HG03045 (cell line): ENCODE results near the gene LYZ.
A peak's percentile ranks its signal among the peaks of the same experiment; 100 is the strongest.

Experiments used
- ATAC-seq: cut with Tn5 transposase; IDR thresholded peaks from one replicate; pipeline ENCODE4 v1.9.1; 2021; ENCODE audit warnings: mild to moderate bottlenecking, moderate library complexity; ENCODE audit not compliant: unreplicated experiment

Gene LYZ

DNA sequence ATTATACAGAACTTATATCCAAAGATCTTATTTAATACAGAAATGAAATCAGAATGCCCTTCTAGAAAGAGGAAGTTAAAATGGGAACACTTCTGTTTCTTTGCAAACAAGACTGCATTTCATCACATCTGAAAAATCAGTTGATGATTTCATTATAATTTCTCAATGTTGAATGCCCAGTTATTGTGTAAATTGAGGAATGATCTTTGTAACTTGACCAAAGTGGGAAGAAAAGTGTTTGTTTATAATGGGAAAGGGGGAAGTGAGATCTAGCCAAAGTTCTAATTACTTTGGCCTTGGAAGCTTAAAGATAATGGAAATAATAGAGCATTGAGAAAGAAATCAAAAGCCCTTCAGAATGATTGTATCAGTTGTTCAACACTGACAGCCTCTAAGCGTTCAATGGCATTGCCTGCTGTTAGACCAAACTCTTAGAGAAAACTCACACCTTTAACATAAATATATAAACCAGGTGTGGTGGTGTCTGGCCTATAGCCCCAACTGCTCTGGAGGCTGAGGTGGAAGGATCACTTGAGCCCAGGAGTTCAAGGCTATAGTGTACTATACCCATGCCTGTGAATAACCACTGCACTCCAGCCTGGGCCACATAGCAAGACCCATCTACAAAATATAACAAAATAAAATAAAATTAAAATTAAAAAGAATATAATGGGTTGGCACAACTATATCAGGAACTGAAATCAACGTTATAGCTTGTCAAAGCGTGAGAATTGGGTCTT is 9.9 kb upstream of the LYZ start:
- no peak for ATAC-seq

DNA sequence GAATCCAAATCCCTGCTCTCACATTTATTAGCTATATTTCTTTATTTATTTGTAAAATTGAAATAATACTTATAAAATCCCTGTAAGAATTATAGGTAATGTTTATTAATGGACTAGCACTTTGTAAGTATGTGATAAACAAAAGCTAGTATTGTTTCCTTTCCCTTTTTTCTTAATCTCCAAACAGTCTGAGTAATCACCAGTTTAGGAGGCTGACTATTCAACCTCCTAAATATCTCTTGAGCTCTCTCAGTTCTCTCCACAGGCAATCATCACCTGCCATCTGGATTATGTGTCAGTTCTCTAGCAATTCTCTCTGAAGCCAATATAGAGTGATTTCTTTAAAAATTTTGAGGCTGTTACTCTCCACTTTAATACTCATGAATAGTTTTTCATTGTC is 9.2 kb upstream of the LYZ start:
- ATAC-seq: no peak

DNA sequence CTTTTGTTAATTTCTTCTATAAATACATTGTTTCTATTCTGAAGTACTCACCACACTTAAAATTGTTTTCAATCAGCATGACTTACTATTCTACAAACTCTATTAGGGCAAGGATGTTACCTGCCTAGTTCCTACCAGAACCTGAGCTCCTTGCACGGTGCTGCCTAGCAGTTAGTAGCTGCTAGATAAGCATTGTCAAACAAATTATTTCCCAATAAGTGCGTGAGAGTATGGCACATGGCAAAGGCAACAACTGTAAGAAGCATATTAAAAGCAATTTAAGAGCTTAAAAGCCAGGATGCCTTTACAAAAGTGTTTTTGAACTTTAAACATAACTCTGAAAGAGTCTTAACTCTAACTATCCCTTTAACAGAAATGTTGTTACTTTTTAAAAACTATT is 8.2 kb upstream of the LYZ start:
- ATAC-seq: no peak

DNA sequence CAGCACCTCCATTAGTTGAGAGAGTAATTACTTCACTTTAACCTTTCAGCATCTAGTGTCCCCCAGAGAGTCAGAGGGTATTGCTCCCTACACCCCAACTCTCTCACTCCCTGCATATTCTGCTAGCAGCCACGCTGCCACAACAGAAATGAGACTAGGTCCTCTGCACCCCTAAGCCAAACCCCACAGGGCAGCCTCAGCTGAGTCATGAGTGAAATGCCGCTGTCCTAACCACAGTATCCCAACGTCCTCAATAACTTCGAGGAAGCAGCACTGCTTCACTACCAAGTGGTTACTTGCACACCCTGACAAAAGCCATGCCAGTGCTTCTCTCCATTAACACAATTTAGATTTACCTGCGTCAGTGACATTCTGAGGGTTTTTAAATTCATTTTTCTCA is 6.9 kb upstream of the LYZ start:
- no peak for ATAC-seq

DNA sequence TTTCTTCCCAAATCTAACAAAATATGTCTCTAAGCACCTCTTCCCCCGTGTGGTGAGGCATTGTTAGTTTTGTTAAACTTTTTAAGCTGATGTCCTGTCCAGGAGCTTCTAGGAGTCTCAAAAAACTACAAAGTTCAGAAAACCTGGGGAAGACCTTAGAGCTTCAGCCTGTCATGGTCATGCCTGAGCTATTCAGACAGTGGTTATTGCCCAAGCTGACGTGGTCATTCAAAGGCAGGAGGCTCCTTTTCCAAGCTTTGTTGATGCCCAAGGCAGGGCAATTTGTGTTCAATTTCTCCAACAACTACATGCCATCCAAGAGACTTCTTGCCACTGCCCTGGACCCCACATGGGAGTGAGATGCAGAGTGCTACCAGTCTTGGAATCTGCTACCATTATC is 5.8 kb upstream of the LYZ start:
- ATAC-seq: no peak

DNA sequence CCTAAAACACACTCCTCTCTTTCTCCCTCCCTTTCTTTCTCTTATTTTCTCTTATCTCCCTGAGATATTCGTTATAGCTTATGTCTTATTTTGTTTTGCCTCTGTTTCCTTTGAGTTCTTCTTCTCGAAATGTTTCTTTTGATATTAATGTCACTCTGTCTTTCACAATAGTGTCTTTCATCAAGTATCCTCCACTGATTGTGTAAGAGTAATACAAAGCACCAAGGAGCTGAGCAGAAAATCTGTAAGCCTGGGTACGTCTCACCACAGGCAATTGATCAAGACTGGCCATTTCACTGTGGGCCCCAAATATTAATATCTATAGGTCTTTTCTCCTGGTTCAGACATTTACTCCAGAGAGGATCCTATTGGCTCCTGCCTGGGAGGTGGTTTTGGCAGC is 4.8 kb upstream of the LYZ start:
- no peak for ATAC-seq

DNA sequence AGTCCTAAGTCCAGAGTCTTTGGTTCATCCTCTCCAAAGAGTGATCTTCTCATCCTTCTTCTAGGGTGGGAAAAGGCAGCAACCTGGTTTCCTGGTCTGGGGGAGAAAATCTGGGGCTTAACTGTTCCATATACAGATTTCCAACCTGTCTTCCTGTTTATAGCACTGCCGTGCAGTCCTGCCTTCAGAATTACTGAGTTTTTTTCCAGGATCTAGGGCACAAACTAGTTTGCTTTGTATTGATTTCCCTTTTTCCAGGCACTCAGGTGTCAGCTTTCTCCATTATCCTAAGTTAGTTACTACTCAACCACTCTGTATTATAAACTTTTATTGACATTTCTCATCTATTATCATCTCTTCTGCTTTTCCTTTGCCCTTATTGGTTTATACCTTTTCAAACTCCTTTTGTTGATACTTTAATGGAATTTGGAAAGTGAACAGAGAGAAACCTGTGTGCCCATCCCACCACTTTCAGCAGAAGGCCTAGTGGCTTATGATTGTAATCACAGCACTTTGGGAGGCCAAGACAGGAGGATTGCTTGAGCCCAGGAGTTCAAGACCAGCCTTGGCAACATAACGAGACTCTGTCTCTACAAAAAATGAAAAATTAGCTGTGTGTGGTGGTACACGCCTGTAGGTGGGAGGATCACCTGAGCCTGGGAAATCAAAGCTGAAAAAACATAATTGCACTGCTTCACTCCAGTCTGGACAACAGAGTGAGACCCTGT is 4.1 kb upstream of the LYZ start:
- no peak for ATAC-seq

DNA sequence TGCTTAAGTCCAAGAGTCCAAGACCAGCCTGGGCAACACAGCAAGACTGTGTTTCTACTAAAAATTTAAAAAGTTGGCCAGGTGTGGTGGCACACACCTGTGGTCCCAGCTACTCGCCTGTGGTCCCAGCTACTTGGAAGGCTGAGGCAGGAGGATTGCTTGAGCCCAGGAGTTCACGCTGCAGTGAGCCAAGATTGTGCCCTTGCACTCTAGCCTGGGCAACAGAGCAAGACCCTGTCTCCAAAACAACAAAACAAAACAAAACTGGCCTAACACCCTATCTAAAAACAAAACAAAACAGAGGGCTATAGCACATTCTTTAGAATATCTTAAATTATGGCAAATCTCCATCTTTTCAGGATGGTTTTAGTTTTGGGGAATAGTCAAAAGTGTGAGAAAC is 3.1 kb upstream of the LYZ start:
- ATAC-seq: no peak

DNA sequence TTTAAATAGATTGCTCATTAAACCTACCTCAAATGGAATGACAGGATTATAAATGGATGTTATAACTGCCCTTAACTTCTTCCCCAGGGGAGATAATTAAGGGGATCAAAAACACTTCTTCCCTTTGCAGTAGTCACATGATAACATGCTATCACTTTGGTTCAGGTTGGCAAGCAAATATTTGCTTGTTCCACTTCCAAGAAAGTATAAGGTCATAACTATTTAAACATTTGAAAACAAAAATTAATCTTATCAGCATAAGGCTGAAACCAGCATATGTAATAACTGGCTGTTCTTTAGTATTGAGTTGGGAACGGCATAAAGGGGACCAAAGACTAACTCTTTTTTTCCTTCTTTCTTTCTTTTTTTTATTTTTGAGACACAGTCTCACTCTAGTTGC is 2.4 kb upstream of the LYZ start:
- ATAC-seq: no peak

DNA sequence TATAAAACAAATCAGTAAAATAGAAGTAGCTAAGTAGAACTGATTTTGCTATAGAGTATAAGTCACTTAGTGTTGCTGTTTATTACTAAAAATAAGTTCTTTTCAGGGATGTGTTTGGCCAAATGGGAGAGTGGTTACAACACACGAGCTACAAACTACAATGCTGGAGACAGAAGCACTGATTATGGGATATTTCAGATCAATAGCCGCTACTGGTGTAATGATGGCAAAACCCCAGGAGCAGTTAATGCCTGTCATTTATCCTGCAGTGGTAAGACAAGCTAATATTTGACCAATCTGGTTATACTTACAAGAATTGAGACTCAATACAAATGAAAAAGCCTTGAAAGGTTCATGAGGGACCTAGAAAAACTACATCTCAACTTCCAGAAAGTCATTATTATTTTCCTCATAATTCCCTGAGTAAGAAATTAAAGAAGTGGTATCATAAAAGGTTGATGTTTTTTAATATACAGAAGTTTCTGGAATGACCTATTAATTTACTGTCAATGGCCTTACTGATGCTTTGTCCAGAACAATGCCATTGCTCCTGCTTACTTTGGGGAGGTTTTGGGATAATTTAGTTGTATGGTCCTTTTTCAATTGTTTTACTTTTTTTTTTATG is 1.9 kb downstream of the LYZ start:
- ATAC-seq: no peak

DNA sequence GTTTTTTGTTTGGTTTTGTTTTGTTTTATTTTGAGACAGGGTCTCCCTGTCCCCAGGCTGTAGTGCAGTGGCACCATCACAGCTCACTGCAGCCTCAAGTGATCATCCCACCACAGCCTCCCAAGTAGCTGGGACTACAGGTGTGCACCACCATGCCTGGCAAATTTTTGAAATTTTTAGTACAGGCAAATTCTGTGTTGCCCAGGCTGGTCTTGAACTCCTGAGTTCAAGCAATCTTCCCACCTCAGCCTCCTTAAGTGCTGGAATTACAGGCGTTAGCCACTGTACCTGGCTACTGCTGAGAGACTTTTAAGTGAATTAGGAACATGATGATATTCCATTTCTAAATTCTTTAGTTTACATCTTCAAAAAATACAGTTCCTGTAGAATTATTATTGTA is 2.6 kb downstream of the LYZ start:
- ATAC-seq: no peak

DNA sequence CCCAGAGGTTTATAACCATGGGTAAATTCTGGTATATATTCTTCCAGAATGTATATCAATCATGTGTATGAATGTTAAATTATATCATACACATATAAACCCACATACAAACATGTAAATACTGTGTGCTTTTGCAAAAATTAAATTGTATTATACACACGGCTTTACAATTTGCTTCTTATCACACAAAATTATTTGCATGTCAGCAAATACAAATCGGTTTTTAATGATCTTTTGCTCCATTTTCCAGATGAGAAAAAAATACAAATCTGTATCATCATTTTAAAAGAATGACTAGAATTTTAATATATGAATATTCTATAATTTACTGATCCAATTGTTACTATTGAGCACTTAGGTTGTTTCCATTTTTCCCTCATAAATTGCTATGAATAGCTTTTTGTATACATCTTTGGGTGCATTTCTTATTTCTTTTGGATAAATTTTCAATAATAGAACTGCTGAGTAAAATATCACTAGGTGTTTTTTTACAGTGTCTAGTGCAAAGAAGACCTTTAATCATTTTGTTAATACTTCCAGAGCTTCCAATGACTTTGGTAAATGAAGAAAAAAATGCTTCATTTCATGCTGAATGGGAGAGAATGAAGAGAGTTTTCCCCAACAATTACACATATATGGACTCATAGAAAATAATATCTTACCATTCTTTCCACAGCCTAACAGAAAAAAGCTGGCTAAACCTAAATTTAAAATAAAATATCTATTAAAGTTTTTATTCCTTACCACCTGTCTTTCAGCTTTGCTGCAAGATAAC is 3.5 kb downstream of the LYZ start:
- no peak for ATAC-seq

DNA sequence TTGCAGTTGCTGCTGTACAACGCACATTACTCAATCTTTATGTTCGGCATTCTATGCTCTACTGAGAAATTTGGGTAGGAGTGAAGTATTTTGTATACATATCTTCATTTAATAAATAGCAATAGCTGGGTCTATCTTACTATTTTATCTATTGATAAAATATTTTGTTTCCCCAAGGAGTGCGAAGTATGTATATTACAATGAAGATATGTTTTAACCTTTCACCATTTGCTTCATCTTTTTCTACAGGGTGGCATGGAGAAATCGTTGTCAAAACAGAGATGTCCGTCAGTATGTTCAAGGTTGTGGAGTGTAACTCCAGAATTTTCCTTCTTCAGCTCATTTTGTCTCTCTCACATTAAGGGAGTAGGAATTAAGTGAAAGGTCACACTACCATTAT is 4.7 kb downstream of the LYZ start:
- ATAC-seq: no peak

DNA sequence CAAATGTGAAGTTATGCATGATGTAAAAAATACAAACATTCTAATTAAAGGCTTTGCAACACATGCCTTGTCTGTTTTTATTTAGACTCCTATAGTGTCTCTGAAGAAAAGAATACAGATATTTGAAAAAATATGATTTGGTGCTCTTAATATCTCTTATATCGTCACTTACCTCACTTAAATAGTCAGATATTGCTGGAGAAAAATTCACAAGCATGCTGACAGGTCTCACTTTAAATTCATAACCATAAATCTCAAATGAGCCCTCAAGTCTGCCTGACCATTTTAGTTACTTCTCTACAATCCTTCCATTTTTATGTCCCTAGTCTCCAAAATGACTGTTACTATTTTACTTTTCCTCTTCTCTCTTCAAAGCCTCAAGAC is 6.0 kb downstream of the LYZ start:
- no peak for ATAC-seq

DNA sequence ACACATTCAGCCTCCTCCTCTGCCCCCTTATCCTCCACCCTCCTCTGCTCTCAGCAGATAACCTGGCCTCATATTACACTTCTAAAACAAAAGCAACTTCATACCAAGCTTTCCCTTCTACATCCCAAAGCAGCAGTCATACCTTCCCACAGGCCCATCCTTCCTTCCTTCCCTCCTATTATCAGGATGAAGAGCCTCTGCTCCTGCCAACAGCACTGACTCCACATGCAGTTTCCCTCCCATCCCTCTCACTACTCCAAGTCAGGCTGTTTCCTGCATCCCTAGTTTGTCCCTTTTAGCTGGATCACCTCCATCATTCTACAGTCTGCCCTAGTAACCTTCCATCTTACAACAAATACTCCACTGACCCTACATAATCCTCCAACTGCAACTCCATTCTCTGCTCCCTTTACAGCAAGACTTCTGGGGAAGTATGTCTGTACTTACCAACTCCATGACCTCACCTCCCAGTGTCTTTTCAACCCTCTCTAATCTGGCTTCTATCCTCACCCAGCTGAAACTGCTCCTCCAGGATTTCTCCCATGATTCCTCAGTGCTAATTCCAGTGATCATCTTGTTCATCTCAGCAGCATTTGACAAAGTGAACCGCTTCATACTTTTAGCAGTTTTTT is 6.5 kb downstream of the LYZ start:
- ATAC-seq: no peak

DNA sequence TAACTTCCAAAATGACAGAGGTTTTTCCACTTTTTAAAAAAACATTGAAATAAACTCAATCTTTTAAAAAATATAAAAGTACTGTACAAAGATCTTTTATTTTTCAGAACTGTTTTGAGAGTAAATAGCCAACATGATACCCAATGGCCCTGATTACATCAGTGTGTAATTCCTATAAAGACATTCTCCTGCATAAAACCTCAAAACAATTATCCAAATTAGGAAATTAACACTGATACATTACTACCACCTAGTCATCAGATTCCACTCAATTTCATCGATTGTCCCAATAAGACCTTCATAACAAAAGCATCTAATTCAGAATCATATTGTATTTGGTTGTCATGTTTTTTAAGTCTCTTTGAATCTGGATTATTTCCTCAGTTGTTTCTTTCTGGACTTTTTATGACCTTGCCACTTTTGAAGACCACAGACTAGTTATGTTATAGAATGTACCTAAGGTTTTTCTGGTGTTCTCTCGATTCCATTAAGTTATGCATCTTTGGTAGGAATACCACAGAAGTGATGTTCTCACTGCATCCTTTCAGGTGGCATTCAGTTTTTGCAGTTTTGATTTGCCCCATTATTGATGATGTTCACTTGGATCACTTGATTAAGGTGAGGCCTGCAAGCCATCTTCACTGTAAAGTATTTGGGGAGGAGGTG is 7.3 kb downstream of the LYZ start:
- ATAC-seq: no peak

DNA sequence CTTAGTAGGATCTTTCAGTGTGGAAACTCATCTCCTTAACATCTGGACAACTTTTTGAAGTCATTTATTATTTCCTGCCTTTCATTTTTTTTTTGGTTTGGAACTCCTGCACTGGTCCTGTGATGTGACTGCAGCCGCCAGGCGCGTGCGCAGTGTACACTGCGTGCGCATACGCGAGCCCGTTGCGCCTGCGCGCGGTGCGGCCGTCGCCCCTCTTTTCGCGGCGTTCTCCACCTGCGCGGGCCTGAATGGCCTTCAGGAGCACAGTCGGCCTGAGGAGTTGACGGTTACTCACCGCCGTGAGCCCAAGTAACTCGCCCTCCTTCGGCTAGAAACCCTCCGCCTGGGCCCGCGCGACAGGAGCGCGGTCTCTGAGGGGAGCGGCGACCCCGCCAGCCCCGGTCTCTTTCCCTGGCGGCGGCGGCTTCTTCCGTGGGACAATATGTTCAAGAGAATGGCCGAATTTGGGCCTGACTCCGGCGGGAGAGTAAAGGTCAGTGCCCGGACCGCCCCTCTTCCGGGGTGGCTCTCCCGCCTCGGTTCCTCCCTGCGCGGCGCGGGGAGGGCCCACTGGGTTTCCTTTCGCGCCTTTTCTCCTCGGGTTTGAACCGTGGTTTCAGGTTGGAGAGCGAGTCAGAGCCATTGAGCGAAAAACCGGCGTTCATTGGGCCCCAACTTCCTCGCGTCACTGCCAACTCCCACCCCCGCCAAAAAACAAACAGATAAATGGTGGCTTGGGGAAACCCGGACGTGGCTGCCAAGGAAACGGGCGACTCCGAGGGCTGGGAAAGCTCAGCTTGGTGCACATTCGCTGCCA is 11.6 kb downstream of the LYZ start, which contains the start of gene YEATS4:
Gene YEATS4 (plus strand): TSS at position 213 of the 817 bp plus-strand sequence. CDS start 230 bp downstream, at position 443.
- ATAC-seq: peak; percentile 88

DNA sequence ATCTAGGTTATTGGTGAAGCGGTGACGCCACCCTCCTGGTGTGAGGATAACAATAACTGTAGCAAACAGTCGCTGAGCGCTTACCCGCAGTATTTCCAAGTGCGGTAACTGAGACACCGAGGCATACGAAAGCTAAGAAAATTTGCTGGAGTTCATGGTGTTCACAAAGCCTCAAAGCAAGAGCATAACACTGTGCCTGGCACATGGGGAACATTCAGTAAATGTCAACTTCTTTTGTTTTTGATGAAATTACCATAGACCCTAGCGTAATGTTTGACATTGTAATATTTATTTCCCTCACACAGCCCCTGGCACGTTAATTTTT is 12.1 kb downstream of the LYZ start:
- no peak for ATAC-seq

DNA sequence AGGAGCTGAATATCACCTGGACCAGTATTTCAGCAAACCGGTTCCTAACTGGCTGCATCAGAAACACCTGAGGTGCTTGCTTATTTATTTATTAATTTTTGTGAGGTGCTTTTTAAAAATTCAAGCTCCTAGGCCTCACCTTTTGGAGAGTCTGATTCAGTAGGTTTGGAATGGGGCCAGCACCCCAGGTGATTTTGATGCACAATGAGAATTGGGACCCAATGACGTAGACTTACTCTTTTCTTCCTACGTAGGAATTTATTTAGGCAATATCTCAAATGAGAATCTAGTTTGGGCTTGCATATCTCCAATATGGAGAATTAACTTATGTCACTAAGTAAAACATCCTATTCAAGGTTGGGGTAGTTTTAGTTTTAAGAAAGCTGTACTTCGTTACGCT is 18.6 kb downstream of the LYZ start:
- no peak for ATAC-seq

DNA sequence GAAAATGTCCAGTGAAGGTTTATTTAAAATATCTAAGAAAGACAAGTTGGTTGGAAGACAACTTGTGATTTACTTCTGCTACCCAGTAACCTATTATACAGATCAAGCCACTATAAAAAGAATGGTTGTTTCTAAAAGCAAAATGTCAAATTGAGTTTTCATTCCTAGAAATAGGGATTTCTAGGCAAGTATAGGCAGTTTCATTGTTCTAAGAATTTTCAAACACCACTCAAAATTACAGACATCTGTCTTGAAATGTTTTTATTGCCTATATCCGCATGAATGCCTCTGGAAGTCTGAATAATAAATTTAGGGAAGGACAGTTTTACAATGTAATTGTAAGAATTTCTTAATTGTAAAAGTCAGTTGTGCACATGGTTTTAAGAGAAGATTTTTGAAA is 20.0 kb downstream of the LYZ start:
- ATAC-seq: no peak
